MM.1S (cell line): ENCODE data around the gene RHBDD1.

Experiments used
- DNase-seq: peaks from one replicate; pipeline ENCODE4 v3.0.0-alpha.2; 2015
- H2AFZ ChIP-seq: fragments of 300-600 bp; sonication (generic); 2 replicates; pipeline ENCODE4 v1.6.0; 2016; ENCODE audit warnings: antibody characterized with exemption, low read length
- H3F3A ChIP-seq: fragments of 300-600 bp; sonication (generic); 2 replicates; pipeline ENCODE4 v1.6.1; 2016; ENCODE audit warnings: mild to moderate bottlenecking, antibody characterized with exemption, low read length, moderate library complexity, mixed read lengths; ENCODE audit not compliant: insufficient read depth
- H3K27ac ChIP-seq: fragments of 300-600 bp; sonication (generic); 2 replicates; pipeline ENCODE4 v1.5.1; 2016; ENCODE audit warnings: mild to moderate bottlenecking, low read length
- H3K27me3 ChIP-seq: fragments of 300-600 bp; sonication (generic); replicated peaks from 2 replicates; pipeline ENCODE4 v1.6.0; 2016; ENCODE audit warnings: low read length; ENCODE audit not compliant: insufficient read depth
- H3K36me3 ChIP-seq: fragments of 300-600 bp; sonication (generic); replicated peaks from 2 replicates; pipeline ENCODE4 v1.6.1; 2016; ENCODE audit warnings: mild to moderate bottlenecking, low read length, mixed read lengths; ENCODE audit not compliant: insufficient read depth
- H3K4me1 ChIP-seq: fragments of 300-600 bp; sonication (generic); 2 replicates; pipeline ENCODE4 v1.6.1; 2016; ENCODE audit warnings: low read length, mixed read lengths
- H3K4me2 ChIP-seq: fragments of 300-600 bp; sonication (generic); 2 replicates; pipeline ENCODE4 v1.6.0; 2016; ENCODE audit warnings: low read depth, low read length
- H3K4me3 ChIP-seq: fragments of 300-600 bp; sonication (generic); 2 replicates; pipeline ENCODE4 v1.5.1; 2016; ENCODE audit warnings: low read length, mixed read lengths
- H3K79me2 ChIP-seq: fragments of 300-600 bp; sonication (generic); 2 replicates; pipeline ENCODE4 v1.6.1; 2016; ENCODE audit warnings: mixed run types, low read length, mixed read lengths
- H3K9ac ChIP-seq: fragments of 300-600 bp; sonication (generic); 2 replicates; pipeline ENCODE4 v1.6.1; 2016; ENCODE audit warnings: low read length, mixed read lengths
- H3K9me2 ChIP-seq: fragments of 300-600 bp; sonication (generic); replicated peaks from 2 replicates; pipeline ENCODE4 v1.6.1; 2016; ENCODE audit warnings: mild to moderate bottlenecking, low read length, mixed read lengths; ENCODE audit not compliant: insufficient read depth
- H3K9me3 ChIP-seq: fragments of 300-600 bp; sonication (generic); replicated peaks from 2 replicates; pipeline ENCODE4 v1.6.1; 2016; ENCODE audit warnings: mild to moderate bottlenecking, low read length, mixed read lengths; ENCODE audit not compliant: insufficient read depth
- H4K20me1 ChIP-seq: fragments of 300-600 bp; sonication (generic); 2 replicates; pipeline ENCODE4 v1.6.1; 2016; ENCODE audit warnings: mild to moderate bottlenecking, low read length, moderate library complexity, mixed read lengths; ENCODE audit not compliant: insufficient read depth
- EZH2 ChIP-seq: fragments of 300-600 bp; sonication (generic); optimal IDR thresholded peaks from 2 replicates; pipeline ENCODE3; 2017; ENCODE audit warnings: low read depth, mild to moderate bottlenecking, antibody characterized with exemption, low read length, mixed read lengths
- EZH2phosphoT487 ChIP-seq: fragments of 300-600 bp; sonication (generic); IDR thresholded peaks from 2 replicates; pipeline ENCODE4 v1.6.1; 2018; ENCODE audit warnings: antibody characterized with exemption, low read length
- TF ChIP-seq, protein P1 (sequence below): fragments of 300-600 bp; sonication (generic); IDR thresholded peaks from 2 replicates; pipeline ENCODE4 v1.5.1; 2016; ENCODE audit warnings: antibody characterized with exemption, low read length, mixed read lengths

Gene RHBDD1

DNA sequence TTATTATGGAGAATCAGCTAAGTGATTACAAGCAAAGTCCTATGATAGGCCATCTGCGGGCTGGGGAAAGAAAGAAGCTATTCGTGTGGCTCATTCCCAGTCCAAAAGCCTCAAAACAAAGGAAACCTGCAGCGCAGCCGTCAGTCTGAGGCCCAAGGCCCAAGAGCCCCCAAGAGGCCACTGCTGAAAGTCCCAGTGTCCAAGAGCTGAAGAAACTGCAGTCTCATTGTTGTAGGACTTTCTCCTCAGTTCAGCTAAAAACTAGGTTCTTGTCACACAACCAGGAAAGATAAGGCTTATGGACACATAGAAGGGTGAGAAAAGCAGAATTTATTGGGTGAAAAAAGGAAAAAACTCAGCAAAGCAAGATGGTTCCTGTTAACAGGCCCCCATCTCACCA, 143.2 kb downstream of the RHBDD1 start:
- H3K27me3 ChIP-seq = no peaks in the 10 kb centered on the region
- no peaks in the 10 kb centered on the region for H3K9me3 ChIP-seq
- H3K27ac ChIP-seq = no peak overlapping the region
- no peak overlapping the region for H3K4me2 ChIP-seq
- H3F3A ChIP-seq = no peaks in the 10 kb centered on the region
- no peak overlapping the region for H2AFZ ChIP-seq
- H3K9ac ChIP-seq = no peak overlapping the region
- H3K4me1 ChIP-seq = peaks cover 10% of the 10 kb centered on the region; the same call in 1 of the 2 replicates
- H3K79me2 ChIP-seq = no peaks in the 10 kb centered on the region
- no peak for DNase-seq
- no peak overlapping the region for H3K4me3 ChIP-seq
- no peaks in the 10 kb centered on the region for H3K36me3 ChIP-seq
- no peaks in the 10 kb centered on the region for H3K9me2 ChIP-seq
- TF ChIP-seq, protein P1, sequence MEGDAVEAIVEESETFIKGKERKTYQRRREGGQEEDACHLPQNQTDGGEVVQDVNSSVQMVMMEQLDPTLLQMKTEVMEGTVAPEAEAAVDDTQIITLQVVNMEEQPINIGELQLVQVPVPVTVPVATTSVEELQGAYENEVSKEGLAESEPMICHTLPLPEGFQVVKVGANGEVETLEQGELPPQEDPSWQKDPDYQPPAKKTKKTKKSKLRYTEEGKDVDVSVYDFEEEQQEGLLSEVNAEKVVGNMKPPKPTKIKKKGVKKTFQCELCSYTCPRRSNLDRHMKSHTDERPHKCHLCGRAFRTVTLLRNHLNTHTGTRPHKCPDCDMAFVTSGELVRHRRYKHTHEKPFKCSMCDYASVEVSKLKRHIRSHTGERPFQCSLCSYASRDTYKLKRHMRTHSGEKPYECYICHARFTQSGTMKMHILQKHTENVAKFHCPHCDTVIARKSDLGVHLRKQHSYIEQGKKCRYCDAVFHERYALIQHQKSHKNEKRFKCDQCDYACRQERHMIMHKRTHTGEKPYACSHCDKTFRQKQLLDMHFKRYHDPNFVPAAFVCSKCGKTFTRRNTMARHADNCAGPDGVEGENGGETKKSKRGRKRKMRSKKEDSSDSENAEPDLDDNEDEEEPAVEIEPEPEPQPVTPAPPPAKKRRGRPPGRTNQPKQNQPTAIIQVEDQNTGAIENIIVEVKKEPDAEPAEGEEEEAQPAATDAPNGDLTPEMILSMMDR = no peak
- TF ChIP-seq EZH2 (no peak), EZH2phosphoT487 (no peak)
- no peaks in the 10 kb centered on the region for H4K20me1 ChIP-seq

DNA sequence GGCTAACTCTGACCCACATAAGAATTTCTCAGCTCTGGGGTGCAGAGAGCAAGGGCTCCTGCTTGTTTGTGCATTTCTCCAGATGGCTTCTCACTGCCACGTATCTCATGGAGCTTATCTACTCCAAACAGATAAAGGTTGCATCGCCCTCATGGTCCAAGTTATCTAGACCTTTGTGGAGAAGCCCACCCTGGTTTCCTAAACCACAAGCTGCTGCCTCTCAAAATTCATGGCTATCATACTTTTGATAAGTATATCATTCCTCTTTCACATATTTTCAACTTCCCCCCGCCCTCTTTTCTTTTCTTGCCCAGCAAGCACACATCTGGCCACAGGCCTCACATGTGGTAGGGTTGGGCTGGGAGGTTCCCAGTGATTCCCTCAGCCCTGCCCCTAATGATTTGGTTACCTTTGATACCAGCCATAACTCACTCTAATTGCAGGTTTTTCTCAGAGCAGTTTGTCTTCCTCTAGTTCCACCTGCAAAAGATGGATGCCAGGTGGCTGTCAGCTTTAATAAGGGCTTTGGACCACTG, 146.0 kb downstream of the RHBDD1 start:
- Histone ChIP-seq H2AFZ (no peak overlapping the region), H4K20me1 (no peaks in the 10 kb centered on the region), H3K79me2 (no peaks in the 10 kb centered on the region), H3K4me3 (no peak overlapping the region), H3K27me3 (no peaks in the 10 kb centered on the region), H3F3A (no peaks in the 10 kb centered on the region), H3K9me2 (no peaks in the 10 kb centered on the region), H3K4me1 (peaks cover 23% of the 10 kb centered on the region), H3K27ac (peak overlapping the region; percentile 5; the same call in 1 of the 2 replicates), H3K9me3 (no peaks in the 10 kb centered on the region), H3K36me3 (no peaks in the 10 kb centered on the region), H3K4me2 (no peak overlapping the region), H3K9ac (no peak overlapping the region)
- TF ChIP-seq EZH2phosphoT487 (no peak), EZH2 (no peak)
- TF ChIP-seq, protein P1 = no peak
- no peak for DNase-seq

DNA sequence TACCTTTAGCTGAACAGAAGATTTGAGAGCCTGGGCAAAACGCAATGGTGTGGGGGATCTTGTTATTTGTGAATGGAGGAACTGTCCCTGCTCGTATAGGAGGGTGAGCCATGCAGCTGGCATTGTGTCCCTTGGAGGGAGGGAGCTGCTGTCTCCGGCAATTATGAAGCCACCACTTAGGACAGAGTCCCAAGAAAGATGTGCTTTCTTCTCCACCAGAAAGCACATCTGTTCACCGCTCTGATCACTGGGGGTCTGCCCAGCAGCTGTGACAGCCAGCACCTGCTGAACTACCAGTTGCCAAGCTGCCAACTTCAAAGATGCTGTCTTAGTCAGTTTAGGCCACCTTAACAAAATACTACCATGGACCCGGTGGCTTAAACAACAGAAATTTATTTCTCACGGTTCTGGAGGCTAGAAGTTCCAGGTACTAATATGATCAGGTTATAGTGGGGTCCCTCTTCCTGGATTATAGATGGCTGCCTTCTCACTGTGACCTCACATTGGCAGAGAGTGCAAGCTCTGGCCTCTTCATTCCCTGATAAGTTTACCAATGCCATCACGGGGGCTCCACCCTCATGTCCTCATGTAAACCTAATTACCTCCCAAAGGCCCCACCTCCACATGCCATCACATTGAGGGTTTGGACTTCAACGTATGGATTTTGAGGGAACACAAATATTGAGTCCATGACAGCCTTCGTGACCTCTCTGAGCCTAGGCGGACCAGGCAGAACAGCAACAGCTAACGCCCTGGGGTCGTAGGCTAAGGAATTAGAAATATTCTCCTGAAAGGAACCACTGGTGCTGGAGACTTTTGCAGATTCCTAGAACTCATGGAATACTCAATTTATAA, 148.3 kb downstream of the RHBDD1 start:
- Histone ChIP-seq H3K27me3 (no peaks in the 10 kb centered on the region), H3K4me2 (no peak overlapping the region), H3K36me3 (no peaks in the 10 kb centered on the region), H2AFZ (no peak overlapping the region), H3K9me2 (no peaks in the 10 kb centered on the region), H3K79me2 (no peaks in the 10 kb centered on the region), H3K27ac (no peak overlapping the region), H3F3A (no peaks in the 10 kb centered on the region), H3K9me3 (no peaks in the 10 kb centered on the region), H3K4me3 (no peak overlapping the region), H3K4me1 (peaks cover 23% of the 10 kb centered on the region), H4K20me1 (no peaks in the 10 kb centered on the region), H3K9ac (no peak overlapping the region)
- TF ChIP-seq, protein P1 = no peak
- no peak for DNase-seq
